Thyroid gland (tissue), 4 donors: ENCODE measurements around the gene ADGRF3. TPM values are rescaled to one million over a fixed set of nuclear protein-coding genes. Genes with fewer than 3 reads are reported as not detected.
"Not testable (repeated sequence)": the region's sequence is repeated elsewhere in the genome, so short reads cannot be mapped to it uniquely, and the experiment has no call there.

Experiments
- DNase-seq, 2 donors: peaks; one replicate each; pipeline ENCODE4 v3.0.0-alpha.2; 2019
- H3K27ac ChIP-seq, 3 donors: fragments of 200-600 bp; sonication (generic); 1 replicate in 2 of 3; 2 replicates in 1 of 3; pipeline ENCODE4 v1.5.1; 2016 to 2019; ENCODE audit warnings: mild to moderate bottlenecking in 1 of 3, moderate library complexity in 1 of 3
- H3K27me3 ChIP-seq: fragments of 200-600 bp; sonication (generic); one replicate; pipeline ENCODE4 v1.5.1; 2019
- H3K36me3 ChIP-seq, 2 donors: fragments of 200-600 bp; sonication (generic); one replicate each; pipeline ENCODE4 v1.5.1; 2016 to 2019
- H3K4me1 ChIP-seq, 2 donors: fragments of 200-600 bp; sonication (generic); one replicate each; pipeline ENCODE4 v1.5.1; 2017 to 2019
- H3K4me3 ChIP-seq, 3 donors: fragments of 200-600 bp; sonication (generic); replicated peaks in 1 of 3; 1 replicate in 2 of 3; 2 replicates in 1 of 3; pipeline ENCODE4 v1.5.1; 2016; ENCODE audit warnings: mild to moderate bottlenecking in 1 of 3
- H3K9me3 ChIP-seq: fragments of 200-600 bp; sonication (generic); one replicate; pipeline ENCODE4 v1.5.1; 2017
- POLR2A ChIP-seq, 2 donors: fragments of 450-650 bp; IDR thresholded peaks; one replicate each; pipeline ENCODE4 v1.6.1; 2017; ENCODE audit warnings: antibody characterized with exemption in 2 of 2, mild to moderate bottlenecking in 2 of 2, moderate library complexity in 1 of 2
- WGBS, 2 donors: methylation state at CpG; one replicate each; pipeline ENCODE4 v1.1.5; 2017; 5-methylcytosine and 5-hydroxymethylcytosine counted together
- intact Hi-C: fragments of 100-400 bp; cut with DNase I; formaldehyde crosslinking; loops from one replicate; pipeline ENCODE4 v1.15.1; 2023
- total RNA-seq, 4 donors: library from RNA; depleted of rRNA; stranded (reverse); fragments of >200 nt; gene quantifications; one replicate each; pipeline ENCODE4 v1.2.3, GENCODE V29; 2016
- TF ChIP-seq, protein P1 (sequence below), 6 experiments: fragments of 200-600 bp in 3 of 6; fragments of 450-650 bp in 3 of 6; sonication (generic) in 3 of 6; IDR thresholded peaks; one replicate each; pipeline ENCODE4 v1.5.1; 2016 to 2019; ENCODE audit warnings: antibody characterized with exemption in 6 of 6, mild to moderate bottlenecking in 2 of 6, inconsistent platforms in 1 of 6, moderate library complexity in 1 of 6

Gene ADGRF3
- total RNA-seq, 4 donors from 2014 or later = 0.15 to 0.38 TPM; not detected in 2

GRCh38 chr2:26333293-26333692, 13.3 kb downstream of the ADGRF3 start:
- DNase-seq = no peak
- WGBS, 2 donors = 25 to 46% methylated on average over 2 of the region's 2 CpGs
- Histone ChIP-seq H3K27me3 (no peaks in the 10 kb centered on the region), H3K27ac (no peak overlapping the region), H3K4me3 (no peak overlapping the region), H3K36me3 (no peaks in the 10 kb centered on the region), H3K4me1 (no peaks in the 10 kb centered on the region), H3K9me3 (no peaks in the 10 kb centered on the region)
- TF ChIP-seq, protein P1, sequence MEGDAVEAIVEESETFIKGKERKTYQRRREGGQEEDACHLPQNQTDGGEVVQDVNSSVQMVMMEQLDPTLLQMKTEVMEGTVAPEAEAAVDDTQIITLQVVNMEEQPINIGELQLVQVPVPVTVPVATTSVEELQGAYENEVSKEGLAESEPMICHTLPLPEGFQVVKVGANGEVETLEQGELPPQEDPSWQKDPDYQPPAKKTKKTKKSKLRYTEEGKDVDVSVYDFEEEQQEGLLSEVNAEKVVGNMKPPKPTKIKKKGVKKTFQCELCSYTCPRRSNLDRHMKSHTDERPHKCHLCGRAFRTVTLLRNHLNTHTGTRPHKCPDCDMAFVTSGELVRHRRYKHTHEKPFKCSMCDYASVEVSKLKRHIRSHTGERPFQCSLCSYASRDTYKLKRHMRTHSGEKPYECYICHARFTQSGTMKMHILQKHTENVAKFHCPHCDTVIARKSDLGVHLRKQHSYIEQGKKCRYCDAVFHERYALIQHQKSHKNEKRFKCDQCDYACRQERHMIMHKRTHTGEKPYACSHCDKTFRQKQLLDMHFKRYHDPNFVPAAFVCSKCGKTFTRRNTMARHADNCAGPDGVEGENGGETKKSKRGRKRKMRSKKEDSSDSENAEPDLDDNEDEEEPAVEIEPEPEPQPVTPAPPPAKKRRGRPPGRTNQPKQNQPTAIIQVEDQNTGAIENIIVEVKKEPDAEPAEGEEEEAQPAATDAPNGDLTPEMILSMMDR (IDR thresholded peaks at IDR 0.05) = no peak
- intact Hi-C loops = no loop called here

- intact Hi-C loops, H3K27me3 ChIP-seq, H3K27ac ChIP-seq, H3K36me3 ChIP-seq, H3K4me3 ChIP-seq, DNase-seq, H3K4me1 ChIP-seq, H3K9me3 ChIP-seq: not testable (repeated sequence)
- WGBS, 2 donors = 91 to 97% methylated on average over 8 of the region's 8 CpGs
Observed at GRCh38 chr2:26331321-26331720, 15.3 kb downstream of the ADGRF3 start.

DNA sequence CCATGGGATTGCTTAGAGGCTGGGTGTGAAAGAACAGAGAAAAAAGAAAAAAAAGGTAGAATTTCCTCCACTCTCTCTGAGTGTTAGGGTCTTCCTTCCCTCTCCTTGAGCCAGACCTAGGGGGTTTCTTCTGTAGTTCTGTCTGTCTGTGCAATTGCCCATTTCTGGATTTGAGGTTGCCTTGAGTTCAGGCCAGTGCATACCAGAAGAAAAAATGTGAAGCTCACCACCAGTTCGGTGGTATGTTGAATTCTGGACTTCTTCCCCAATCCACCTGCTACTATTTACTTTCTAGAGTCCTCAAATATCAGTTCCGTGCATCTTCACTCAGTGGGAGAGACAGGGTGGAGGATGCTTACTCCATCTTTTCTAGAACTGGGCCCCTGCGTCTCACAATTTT, 16.0 kb downstream of the ADGRF3 start:
- Histone ChIP-seq H3K4me1 (no peaks in the 10 kb centered on the region), H3K27ac (no peak overlapping the region), H3K36me3 (no peaks in the 10 kb centered on the region), H3K4me3 (no peak overlapping the region), H3K27me3 (no peaks in the 10 kb centered on the region), H3K9me3 (no peaks in the 10 kb centered on the region)
- WGBS, 2 donors = 83 to 84% methylated on average over 3 of the region's 3 CpGs
- DNase-seq = no peak
- TF ChIP-seq, protein P1 (IDR thresholded peaks at IDR 0.05) = no peak
- TF ChIP-seq POLR2A (IDR thresholded peaks at IDR 0.05) = no peak
- intact Hi-C loops = no loop called here

DNA sequence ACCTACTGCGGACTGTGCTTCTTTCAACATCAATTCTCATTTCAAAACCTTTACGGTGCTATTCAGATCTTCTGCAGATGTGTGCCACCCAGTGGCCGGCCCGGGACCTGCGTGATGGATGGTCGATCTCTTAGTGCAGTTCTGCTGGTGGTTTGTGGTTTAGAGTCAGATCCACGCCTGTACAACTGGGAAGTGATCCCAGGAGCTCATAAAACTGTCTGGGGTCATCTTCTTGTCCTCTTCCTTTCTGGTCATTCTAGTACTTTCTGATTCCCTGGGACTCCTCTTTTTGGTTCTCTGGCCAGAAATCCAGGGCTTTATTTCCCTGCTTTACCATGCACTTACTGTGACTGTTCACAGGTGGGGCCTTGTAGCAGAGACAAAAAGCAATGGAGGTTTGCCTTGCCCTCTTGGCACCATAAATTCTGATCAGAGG, 16.5 kb downstream of the ADGRF3 start:
- H3K27me3 ChIP-seq = no peaks in the 10 kb centered on the region
- DNase-seq = peak; percentile 90 to 91
- TF ChIP-seq POLR2A (IDR thresholded peaks at IDR 0.05) = no peak
- TF ChIP-seq, protein P1 (IDR thresholded peaks at IDR 0.05) = peak; percentile 67 to 89 (median 86)
- no peaks in the 10 kb centered on the region for H3K4me1 ChIP-seq
- no peaks in the 10 kb centered on the region for H3K36me3 ChIP-seq
- WGBS, 2 donors = 2 to 4% methylated on average over 7 of the region's 7 CpGs
- H3K4me3 ChIP-seq = no peak overlapping the region
- no peaks in the 10 kb centered on the region for H3K9me3 ChIP-seq
- intact Hi-C loops = no loop called here
- no peak overlapping the region for H3K27ac ChIP-seq

DNA sequence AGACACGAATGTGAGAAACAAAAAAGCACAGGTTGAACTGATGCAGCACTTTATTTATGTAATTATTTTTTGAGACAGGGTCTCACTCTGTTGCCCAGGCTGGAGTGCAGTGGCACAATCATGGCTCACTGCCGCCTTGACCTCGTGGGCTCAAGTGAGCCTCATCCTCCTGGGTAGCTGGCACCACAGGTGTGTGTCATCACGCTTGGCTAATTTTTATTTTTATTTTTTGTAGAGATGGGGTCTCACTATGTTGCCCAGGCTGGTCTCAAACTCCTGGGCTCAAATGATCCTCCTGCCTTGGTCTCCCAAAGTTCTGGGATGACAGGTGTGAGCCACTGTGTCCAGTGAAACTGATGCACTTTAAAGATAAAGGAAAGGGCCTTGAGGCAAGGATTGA, 17.5 kb downstream of the ADGRF3 start:
- not testable (repeated sequence) for H3K4me1 ChIP-seq, H3K27me3 ChIP-seq, H3K36me3 ChIP-seq, H3K9me3 ChIP-seq, H3K27ac ChIP-seq, DNase-seq, H3K4me3 ChIP-seq
- 92 to 97% methylated on average over 4 of the region's 4 CpGs for WGBS, 2 donors
- intact Hi-C loops = loop anchor here (5.0 to 10.0 kb wide), 2 partner anchors 92 to 154 kb away; partner anchors contain the start of gene GAREM2

DNA sequence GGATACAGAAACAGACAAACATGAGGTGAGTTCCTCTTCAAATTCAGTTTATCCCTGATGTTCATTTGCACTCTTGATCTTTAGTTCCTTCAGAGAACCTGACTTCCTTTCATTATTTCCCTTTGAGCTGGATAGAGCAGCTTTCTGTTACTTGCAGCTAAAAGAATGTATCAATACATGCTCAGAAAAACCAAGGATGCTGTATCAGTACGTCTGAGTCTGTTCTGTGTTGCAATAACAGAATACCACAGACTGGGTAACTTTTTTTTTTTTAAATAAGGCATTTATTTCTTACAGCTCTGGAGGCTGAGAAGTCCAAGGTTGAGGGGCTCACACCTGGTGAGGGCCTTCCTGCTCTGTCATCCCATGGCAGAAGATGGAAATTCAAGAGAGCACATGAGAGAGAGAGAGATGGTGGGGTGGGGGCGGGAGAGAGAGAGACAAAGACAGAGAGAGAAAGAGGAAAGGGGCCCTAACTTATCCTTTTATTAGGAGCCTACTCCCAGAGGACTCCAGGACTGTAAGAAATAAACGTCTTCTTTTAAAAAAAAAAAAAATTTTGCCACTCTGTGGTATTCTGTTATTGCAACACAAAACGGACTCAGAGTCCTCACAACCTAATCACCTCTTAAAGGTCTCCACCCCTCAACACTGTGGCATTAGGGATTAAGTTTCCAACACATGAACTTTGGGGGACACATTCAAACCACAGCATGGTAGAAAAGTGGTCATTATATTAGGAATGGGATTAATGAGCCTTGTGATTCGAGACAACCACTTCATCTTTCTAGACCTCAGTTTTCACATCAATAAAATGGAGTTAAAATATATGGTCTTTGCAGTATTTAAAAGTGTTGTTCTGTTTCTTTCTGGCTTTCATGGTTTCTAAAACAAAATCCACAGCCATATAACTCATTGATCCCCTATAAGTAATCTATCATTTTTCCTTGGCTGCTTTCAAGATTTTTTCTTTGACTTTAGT, 19.0 kb downstream of the ADGRF3 start:
- no peaks in the 10 kb centered on the region for H3K36me3 ChIP-seq
- no peak overlapping the region for H3K27ac ChIP-seq
- H3K4me1 ChIP-seq = no peaks in the 10 kb centered on the region
- H3K27me3 ChIP-seq = no peaks in the 10 kb centered on the region
- no peaks in the 10 kb centered on the region for H3K9me3 ChIP-seq
- H3K4me3 ChIP-seq = no peak overlapping the region
- no peak for TF ChIP-seq POLR2A (IDR thresholded peaks at IDR 0.05)
- TF ChIP-seq, protein P1 (IDR thresholded peaks at IDR 0.05) = no peak
- 60 to 61% methylated on average over 5 of the region's 5 CpGs for WGBS, 2 donors
- DNase-seq = no peak
- intact Hi-C loops = loop anchor here (5.0 to 10.0 kb wide), 2 partner anchors 90 to 153 kb away; partner anchors contain the start of gene GAREM2
